GM12873 (cell line): ENCODE data around the gene UBQLN4.

ENCODE experiments used
- CTCF ChIP-seq: IDR thresholded peaks from 2 replicates; pipeline ENCODE4 v1.5.1; 2012; ENCODE audit warnings: low read depth, mild to moderate bottlenecking, moderate library complexity, low read length, control low read depth; ENCODE audit not compliant: insufficient read depth; ENCODE audit errors: missing control alignments

UBQLN4 gene

GRCh38 chr1:156086256-156086662 is 32.7 kb upstream of the UBQLN4 start:
- TF ChIP-seq CTCF = no peak

GRCh38 chr1:156083800-156084790 is 30.5 kb upstream of the UBQLN4 start:
- TF ChIP-seq CTCF = no peak

- no peak for TF ChIP-seq CTCF
These were observed 28.9 kb upstream of the UBQLN4 start, which contains the start of gene MEX3A for GRCh38 chr1:156082309-156083091. TSS of gene MEX3A (minus strand) at chr1:156082465. CDS start at chr1:156081998, 467 bp downstream.

GRCh38 chr1:156081917-156082308 is 28.3 kb upstream of the UBQLN4 start:
- TF ChIP-seq CTCF = no peak

- no peak for TF ChIP-seq CTCF
These were observed 27.8 kb upstream of the UBQLN4 start for GRCh38 chr1:156081180-156081916.

- no peak for TF ChIP-seq CTCF
These were observed 27.2 kb upstream of the UBQLN4 start for GRCh38 chr1:156080863-156081179.

GRCh38 chr1:156080241-156080862 is 26.8 kb upstream of the UBQLN4 start:
- TF ChIP-seq CTCF = no peak
